ENCODE results near the gene SSRP1.
"Not testable (repeated sequence)": the region's sequence is repeated elsewhere in the genome, so short reads cannot be mapped to it uniquely, and the experiment has no call there.

The SSRP1 gene

DNA sequence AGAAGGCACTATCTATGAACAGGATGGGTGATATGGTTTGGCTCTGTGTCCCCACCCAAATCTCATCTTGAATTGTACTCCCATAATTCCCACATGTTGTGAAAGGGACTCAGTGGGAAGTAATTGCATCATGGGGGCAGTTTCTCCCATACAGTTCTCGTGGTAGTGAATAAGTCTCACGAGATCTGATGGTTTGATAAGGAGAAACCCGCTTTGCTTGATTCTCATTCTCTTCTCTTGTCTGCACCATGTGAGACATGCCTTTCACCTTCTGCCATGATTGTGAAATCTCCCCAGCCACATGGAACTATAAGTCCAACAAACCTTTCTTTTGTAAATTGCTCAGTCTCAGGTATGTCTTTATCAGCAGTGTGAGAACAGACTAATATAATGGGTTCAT, 39.5 kb downstream of the SSRP1 start:
- not testable (repeated sequence) for DNase-seq

- DNase-seq = no peak
Measured at GRCh38 chr11:57294225-57295131, 41.2 kb downstream of the SSRP1 start.

DNA sequence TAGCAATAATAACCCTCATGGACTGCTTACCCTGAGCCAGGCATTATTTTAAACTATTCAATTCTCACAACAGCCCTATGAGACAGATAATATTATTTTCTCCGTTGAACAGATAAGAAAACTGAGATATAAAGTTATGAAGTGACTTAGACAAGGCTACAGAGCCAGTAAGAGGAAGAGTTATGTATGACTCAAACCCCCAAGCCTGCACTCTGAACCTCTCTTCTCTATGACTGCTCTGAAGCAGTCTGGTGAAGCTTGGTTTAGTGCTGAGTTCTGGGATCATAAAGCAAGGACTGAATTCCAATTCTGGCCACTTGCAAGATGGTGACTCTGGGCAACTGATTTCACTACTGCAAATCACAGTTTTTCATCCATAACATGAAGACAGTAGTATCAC, 45.4 kb downstream of the SSRP1 start:
- DNase-seq = no peak

GRCh38 chr11:57288771-57289579, 46.7 kb downstream of the SSRP1 start:
- peak; percentile 27 for DNase-seq

- DNase-seq = no peak
Measured at GRCh38 chr11:57287884-57288283, 47.8 kb downstream of the SSRP1 start.

DNA sequence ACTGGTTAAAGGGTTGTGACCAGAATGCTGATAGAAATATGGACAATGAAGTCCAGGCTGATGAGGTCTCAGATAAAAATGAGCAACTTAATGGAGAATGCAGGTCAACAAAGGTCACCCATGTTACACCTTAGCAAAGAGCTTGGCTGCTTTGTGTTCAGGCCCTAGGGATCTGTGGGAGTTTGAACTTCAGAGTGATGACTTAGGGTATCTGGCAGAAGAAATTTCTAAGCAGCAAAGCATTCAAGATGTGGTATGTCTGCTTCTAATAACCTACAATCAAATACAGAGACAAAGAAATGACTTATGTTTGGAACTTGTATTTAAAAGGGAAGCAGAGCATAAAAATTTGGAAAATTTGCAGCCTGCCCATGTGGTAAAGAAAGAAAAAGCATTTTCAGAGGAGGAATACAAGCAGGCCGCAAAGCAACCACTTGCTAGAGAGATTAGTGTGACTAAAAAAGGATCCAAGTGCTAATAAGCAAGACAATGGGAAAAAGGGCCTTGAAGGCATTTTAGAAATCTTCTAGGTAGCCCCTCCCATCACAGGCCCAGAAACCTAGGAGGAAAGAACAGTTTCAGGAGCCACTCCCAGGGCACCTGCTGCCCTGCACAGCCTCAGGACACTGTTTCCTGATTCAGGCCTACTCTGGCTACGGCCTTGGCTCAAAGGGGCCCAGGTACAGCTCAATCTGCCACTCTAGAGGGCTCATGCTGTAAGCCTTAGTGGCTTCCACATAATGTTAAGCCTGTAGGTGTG, 52.3 kb downstream of the SSRP1 start:
- DNase-seq = no peak

GRCh38 chr11:57281546-57281945, 54.1 kb downstream of the SSRP1 start:
- not testable (repeated sequence) for DNase-seq

DNA sequence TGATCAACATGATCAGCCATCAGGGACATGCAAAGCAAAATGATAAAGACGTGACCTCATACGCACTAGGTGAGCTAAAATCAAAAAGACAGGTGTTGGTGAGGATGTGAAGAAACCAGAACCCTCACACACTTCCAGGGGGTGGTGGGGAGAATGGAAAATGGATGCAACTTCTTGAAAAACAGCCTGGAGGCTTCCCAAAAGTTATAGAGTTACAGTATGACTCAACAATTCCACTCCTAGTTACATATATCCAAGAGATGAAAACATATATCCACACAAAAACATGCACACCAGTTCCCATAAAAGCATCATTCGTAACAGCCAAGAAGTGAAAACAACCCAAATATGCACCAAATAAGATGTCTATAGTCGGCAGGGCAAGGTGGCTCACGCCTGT, 56.6 kb downstream of the SSRP1 start:
- no peak for DNase-seq

DNA sequence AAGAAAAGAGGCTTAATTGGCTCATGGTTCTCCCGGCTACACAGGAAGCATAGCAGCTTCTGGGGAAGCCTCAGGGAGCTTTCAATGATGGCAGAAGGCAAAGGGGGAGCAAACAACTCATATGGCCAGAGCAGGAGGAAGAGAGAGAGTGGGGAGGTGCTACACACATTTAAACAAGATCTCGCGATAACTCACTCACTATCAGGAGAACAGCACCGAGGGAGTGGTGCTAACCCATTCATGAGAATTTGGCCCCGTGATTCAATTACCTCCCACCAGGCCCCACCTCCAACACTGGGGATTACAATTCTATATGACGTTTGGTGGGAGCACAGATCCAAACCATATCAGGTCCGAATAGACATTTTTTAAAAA, 57.0 kb downstream of the SSRP1 start:
- DNase-seq = no peak

DNA sequence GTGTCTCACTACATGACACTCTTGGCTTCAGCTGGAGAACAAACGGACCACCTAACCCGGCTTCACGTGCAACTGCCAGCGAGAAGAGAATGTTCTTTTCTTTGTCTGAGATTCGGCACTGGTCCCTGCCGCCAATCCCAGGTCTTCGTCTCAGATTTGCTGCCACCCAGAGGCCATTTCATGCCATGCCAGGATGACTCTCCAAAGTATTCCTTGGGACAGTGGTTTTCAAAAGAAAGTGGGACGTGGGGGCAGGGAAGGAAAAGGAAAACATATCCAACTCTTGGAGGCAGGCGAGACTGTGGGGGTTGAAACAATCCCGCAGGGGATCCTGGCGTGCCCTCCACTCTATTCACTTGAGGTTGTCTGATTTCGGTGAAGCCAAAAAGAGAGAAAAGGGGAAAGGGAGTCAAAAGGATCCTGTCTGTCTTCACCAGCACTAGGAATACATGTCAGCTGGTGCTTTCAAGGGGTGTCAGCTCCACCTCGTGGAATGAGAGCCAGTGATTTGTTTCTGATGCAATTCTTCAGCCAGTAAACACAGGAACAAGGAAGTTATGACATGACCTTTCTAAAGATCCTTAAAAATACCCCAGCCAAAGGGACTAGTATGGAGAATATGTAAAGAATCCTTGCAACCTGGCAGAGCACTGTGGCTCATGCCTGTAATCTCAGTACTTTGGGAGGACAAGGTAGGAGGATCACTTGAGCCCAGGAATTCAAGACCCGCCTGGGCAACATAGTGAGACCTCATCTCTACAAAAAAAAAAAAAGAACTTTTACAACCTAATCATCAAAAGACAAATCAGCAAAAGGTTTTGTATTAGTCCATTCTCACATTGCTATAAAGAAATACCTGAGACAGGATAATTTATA, 57.6 kb downstream of the SSRP1 start:
- DNase-seq = peak; percentile 66

DNA sequence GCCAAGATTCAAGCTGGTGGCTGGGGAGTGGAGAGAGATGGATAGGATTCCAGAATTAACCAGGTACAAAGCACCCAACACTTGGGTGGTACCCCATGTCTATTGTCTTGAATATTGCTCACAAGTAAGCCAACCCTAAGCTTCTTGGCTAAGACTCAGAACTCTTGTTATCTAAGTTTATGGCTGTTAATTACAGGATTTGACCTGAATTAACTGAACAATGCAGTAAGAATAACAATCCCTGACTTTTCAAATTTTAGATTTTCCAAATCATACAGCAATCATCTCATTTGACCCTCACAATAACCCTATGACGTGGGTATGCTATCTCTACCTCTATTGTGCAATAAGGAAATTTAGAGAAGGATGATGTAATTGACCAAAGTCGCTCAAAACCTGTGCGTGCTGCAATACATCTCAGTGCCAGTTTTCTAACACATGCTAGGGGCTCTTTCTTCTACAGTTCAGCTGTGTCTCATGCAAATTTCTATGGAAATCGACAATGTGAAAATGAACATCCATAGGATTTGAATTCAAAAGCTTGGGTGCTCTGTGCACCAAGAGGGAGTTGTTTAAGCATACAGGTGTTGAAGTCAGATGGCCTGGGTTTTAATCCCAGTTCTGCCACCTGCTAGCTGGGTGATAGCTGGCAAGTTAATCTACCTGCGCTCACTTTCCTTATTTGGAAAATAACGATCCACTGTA, 58.6 kb downstream of the SSRP1 start:
- no peak for DNase-seq

- DNase-seq = no peak
Measured at GRCh38 chr11:57276169-57276970, 59.3 kb downstream of the SSRP1 start.
